MM.1S (cell line): ENCODE measurements around the gene GLS2.
A peak's percentile ranks its signal among the peaks of the same experiment; 100 is the strongest.

Source experiments
- DNase-seq: peaks from one replicate; pipeline ENCODE4 v3.0.0-alpha.2; 2015
- H2AFZ ChIP-seq: fragments of 300-600 bp; sonication (generic); 2 replicates; pipeline ENCODE4 v1.6.0; 2016; ENCODE audit warnings: antibody characterized with exemption, low read length
- H3F3A ChIP-seq: fragments of 300-600 bp; sonication (generic); 2 replicates; pipeline ENCODE4 v1.6.1; 2016; ENCODE audit warnings: mild to moderate bottlenecking, antibody characterized with exemption, low read length, moderate library complexity, mixed read lengths; ENCODE audit not compliant: insufficient read depth
- H3K27ac ChIP-seq: fragments of 300-600 bp; sonication (generic); 2 replicates; pipeline ENCODE4 v1.5.1; 2016; ENCODE audit warnings: mild to moderate bottlenecking, low read length
- H3K27me3 ChIP-seq: fragments of 300-600 bp; sonication (generic); replicated peaks from 2 replicates; pipeline ENCODE4 v1.6.0; 2016; ENCODE audit warnings: low read length; ENCODE audit not compliant: insufficient read depth
- H3K36me3 ChIP-seq: fragments of 300-600 bp; sonication (generic); replicated peaks from 2 replicates; pipeline ENCODE4 v1.6.1; 2016; ENCODE audit warnings: mild to moderate bottlenecking, low read length, mixed read lengths; ENCODE audit not compliant: insufficient read depth
- H3K4me1 ChIP-seq: fragments of 300-600 bp; sonication (generic); 2 replicates; pipeline ENCODE4 v1.6.1; 2016; ENCODE audit warnings: low read length, mixed read lengths
- H3K4me2 ChIP-seq: fragments of 300-600 bp; sonication (generic); 2 replicates; pipeline ENCODE4 v1.6.0; 2016; ENCODE audit warnings: low read depth, low read length
- H3K4me3 ChIP-seq: fragments of 300-600 bp; sonication (generic); 2 replicates; pipeline ENCODE4 v1.5.1; 2016; ENCODE audit warnings: low read length, mixed read lengths
- H3K79me2 ChIP-seq: fragments of 300-600 bp; sonication (generic); 2 replicates; pipeline ENCODE4 v1.6.1; 2016; ENCODE audit warnings: mixed run types, low read length, mixed read lengths
- H3K9ac ChIP-seq: fragments of 300-600 bp; sonication (generic); 2 replicates; pipeline ENCODE4 v1.6.1; 2016; ENCODE audit warnings: low read length, mixed read lengths
- H3K9me2 ChIP-seq: fragments of 300-600 bp; sonication (generic); replicated peaks from 2 replicates; pipeline ENCODE4 v1.6.1; 2016; ENCODE audit warnings: mild to moderate bottlenecking, low read length, mixed read lengths; ENCODE audit not compliant: insufficient read depth
- H3K9me3 ChIP-seq: fragments of 300-600 bp; sonication (generic); replicated peaks from 2 replicates; pipeline ENCODE4 v1.6.1; 2016; ENCODE audit warnings: mild to moderate bottlenecking, low read length, mixed read lengths; ENCODE audit not compliant: insufficient read depth
- H4K20me1 ChIP-seq: fragments of 300-600 bp; sonication (generic); 2 replicates; pipeline ENCODE4 v1.6.1; 2016; ENCODE audit warnings: mild to moderate bottlenecking, low read length, moderate library complexity, mixed read lengths; ENCODE audit not compliant: insufficient read depth
- EZH2 ChIP-seq: fragments of 300-600 bp; sonication (generic); optimal IDR thresholded peaks from 2 replicates; pipeline ENCODE3; 2017; ENCODE audit warnings: low read depth, mild to moderate bottlenecking, antibody characterized with exemption, low read length, mixed read lengths
- EZH2phosphoT487 ChIP-seq: fragments of 300-600 bp; sonication (generic); IDR thresholded peaks from 2 replicates; pipeline ENCODE4 v1.6.1; 2018; ENCODE audit warnings: antibody characterized with exemption, low read length
- TF ChIP-seq, protein P1 (sequence below): fragments of 300-600 bp; sonication (generic); IDR thresholded peaks from 2 replicates; pipeline ENCODE4 v1.5.1; 2016; ENCODE audit warnings: antibody characterized with exemption, low read length, mixed read lengths

Gene GLS2

DNA sequence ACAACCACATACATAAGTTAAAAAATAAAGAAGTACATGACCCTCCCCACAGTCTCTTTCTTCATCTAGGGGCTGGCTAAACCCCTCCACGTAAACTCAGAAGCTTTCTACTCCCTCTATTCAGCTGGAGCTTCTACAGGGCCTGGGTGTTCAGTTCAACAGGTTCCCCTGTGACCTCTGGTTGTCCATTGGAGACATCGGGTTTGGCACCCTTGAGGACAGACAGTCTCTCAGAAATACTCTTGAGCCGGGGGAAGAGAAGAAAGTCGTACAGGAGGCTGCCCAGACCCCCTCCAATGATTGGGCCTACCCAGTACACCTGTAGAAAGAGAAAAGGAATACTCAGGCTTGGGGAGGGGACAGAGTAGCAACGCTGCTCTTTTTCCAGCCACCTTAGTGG, 36.8 kb downstream of the GLS2 start:
- Histone ChIP-seq H3K36me3 (no peaks in the 10 kb centered on the region), H3K4me2 (no peak overlapping the region), H2AFZ (no peak overlapping the region), H3K4me3 (no peak overlapping the region), H3F3A (no peaks in the 10 kb centered on the region), H3K4me1 (0 out of 2 replicates have a peak, but pooled peaks cover 6% of the 10 kb centered on the region), H3K9me3 (no peaks in the 10 kb centered on the region), H3K79me2 (peaks cover 16% of the 10 kb centered on the region), H3K27me3 (no peaks in the 10 kb centered on the region), H4K20me1 (no peaks in the 10 kb centered on the region), H3K27ac (no peak overlapping the region), H3K9me2 (no peaks in the 10 kb centered on the region), H3K9ac (no peak overlapping the region)
- TF ChIP-seq, protein P1, sequence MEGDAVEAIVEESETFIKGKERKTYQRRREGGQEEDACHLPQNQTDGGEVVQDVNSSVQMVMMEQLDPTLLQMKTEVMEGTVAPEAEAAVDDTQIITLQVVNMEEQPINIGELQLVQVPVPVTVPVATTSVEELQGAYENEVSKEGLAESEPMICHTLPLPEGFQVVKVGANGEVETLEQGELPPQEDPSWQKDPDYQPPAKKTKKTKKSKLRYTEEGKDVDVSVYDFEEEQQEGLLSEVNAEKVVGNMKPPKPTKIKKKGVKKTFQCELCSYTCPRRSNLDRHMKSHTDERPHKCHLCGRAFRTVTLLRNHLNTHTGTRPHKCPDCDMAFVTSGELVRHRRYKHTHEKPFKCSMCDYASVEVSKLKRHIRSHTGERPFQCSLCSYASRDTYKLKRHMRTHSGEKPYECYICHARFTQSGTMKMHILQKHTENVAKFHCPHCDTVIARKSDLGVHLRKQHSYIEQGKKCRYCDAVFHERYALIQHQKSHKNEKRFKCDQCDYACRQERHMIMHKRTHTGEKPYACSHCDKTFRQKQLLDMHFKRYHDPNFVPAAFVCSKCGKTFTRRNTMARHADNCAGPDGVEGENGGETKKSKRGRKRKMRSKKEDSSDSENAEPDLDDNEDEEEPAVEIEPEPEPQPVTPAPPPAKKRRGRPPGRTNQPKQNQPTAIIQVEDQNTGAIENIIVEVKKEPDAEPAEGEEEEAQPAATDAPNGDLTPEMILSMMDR = no peak
- no peak for TF ChIP-seq EZH2phosphoT487
- TF ChIP-seq EZH2 = no peak
- DNase-seq = no peak

DNA sequence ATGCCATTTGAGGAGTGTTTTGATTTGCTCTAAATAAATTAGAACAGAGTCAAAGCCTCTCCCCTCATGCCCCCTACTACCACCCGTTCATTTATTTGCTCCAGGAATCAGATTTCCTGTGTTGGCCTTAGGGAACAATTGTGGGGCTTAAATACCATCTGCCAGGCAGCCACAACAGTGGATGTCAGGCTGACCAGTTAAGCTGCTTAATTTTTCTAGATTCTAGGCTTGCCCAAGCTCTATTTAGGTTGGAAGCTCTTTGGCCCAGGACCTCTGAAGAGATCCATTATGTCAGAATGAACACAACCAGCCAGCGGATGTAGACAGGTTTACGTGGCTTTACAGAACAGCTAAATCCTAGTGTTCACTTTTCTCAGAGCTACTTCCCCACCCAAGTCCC, 37.7 kb downstream of the GLS2 start:
- 0 out of 2 replicates have a peak, but pooled peaks cover 6% of the 10 kb centered on the region for H3K4me1 ChIP-seq
- no peaks in the 10 kb centered on the region for H3K27me3 ChIP-seq
- no peaks in the 10 kb centered on the region for H3K9me3 ChIP-seq
- H3K27ac ChIP-seq = no peak overlapping the region
- no peak for DNase-seq
- H3K79me2 ChIP-seq = peaks cover 23% of the 10 kb centered on the region
- no peak overlapping the region for H2AFZ ChIP-seq
- H3K4me2 ChIP-seq = no peak overlapping the region
- no peaks in the 10 kb centered on the region for H4K20me1 ChIP-seq
- H3K36me3 ChIP-seq = no peaks in the 10 kb centered on the region
- no peaks in the 10 kb centered on the region for H3K9me2 ChIP-seq
- H3K9ac ChIP-seq = no peak overlapping the region
- no peaks in the 10 kb centered on the region for H3F3A ChIP-seq
- H3K4me3 ChIP-seq = no peak overlapping the region
- TF ChIP-seq, protein P1 = no peak

DNA sequence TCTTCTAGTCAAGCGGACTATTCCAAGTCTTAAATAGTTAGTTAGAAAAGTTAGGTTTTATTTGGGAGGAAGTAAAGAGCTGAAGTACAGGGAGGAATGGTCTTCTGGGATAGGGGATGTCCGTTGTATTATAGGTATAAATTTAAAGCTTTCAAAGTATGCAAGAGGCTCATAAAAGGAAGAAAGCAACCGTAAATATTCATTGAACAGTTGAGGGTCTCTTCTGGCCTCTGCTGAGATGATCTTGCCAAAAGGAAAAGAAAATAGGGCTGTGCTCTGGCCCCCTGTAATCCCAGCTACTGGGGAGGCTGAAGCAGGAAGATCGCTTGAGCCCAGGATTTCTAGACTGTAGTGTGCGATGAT, 38.4 kb downstream of the GLS2 start:
- Histone ChIP-seq H3K4me2 (peak overlapping the region; percentile 83), H3K9me3 (no peaks in the 10 kb centered on the region), H3K27ac (peak overlapping the region; percentile 83; the same call in 1 of the 2 replicates), H3K4me3 (peak overlapping the region; percentile 93), H3K9ac (peak overlapping the region; percentile 85; the same call in 1 of the 2 replicates), H3K9me2 (no peaks in the 10 kb centered on the region), H3F3A (no peaks in the 10 kb centered on the region), H3K36me3 (no peaks in the 10 kb centered on the region), H4K20me1 (no peaks in the 10 kb centered on the region), H3K4me1 (0 out of 2 replicates have a peak, but pooled peaks cover 6% of the 10 kb centered on the region), H3K27me3 (no peaks in the 10 kb centered on the region), H3K79me2 (peaks cover 26% of the 10 kb centered on the region), H2AFZ (peak overlapping the region; percentile 97)
- TF ChIP-seq, protein P1 = no peak
- TF ChIP-seq EZH2phosphoT487 (no peak), EZH2 (no peak)
- DNase-seq = no peak
